Measurements from ENCODE around the gene DGKH. TPM values are rescaled to one million over a fixed set of nuclear protein-coding genes. Genes with fewer than 3 reads are reported as not detected.

The DGKH gene
- total RNA-seq, 1 donor from 2014 or later, result 18.7 TPM

GRCh38 chr13:42038661-42039456 lies 9.6 kb upstream of the DGKH start:
- intact Hi-C loops (cut with DNase I), result no loop called here
- ATAC-seq, result no peak
- TF ChIP-seq, protein P1, sequence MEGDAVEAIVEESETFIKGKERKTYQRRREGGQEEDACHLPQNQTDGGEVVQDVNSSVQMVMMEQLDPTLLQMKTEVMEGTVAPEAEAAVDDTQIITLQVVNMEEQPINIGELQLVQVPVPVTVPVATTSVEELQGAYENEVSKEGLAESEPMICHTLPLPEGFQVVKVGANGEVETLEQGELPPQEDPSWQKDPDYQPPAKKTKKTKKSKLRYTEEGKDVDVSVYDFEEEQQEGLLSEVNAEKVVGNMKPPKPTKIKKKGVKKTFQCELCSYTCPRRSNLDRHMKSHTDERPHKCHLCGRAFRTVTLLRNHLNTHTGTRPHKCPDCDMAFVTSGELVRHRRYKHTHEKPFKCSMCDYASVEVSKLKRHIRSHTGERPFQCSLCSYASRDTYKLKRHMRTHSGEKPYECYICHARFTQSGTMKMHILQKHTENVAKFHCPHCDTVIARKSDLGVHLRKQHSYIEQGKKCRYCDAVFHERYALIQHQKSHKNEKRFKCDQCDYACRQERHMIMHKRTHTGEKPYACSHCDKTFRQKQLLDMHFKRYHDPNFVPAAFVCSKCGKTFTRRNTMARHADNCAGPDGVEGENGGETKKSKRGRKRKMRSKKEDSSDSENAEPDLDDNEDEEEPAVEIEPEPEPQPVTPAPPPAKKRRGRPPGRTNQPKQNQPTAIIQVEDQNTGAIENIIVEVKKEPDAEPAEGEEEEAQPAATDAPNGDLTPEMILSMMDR (IDR thresholded peaks at IDR 0.05), result no peak
- Histone ChIP-seq H3K4me1 (peaks cover 20% of the 10 kb centered on the region), H3K36me3 (no peaks in the 10 kb centered on the region), H3K4me3 (peak overlapping the region; percentile 84), H3K27me3 (ENCODE audit: low read depth) (no peaks in the 10 kb centered on the region), H3K27ac (no peak overlapping the region), H3K9me3 (no peaks in the 10 kb centered on the region)
- DNase-seq, result peak; percentile 34

DNA sequence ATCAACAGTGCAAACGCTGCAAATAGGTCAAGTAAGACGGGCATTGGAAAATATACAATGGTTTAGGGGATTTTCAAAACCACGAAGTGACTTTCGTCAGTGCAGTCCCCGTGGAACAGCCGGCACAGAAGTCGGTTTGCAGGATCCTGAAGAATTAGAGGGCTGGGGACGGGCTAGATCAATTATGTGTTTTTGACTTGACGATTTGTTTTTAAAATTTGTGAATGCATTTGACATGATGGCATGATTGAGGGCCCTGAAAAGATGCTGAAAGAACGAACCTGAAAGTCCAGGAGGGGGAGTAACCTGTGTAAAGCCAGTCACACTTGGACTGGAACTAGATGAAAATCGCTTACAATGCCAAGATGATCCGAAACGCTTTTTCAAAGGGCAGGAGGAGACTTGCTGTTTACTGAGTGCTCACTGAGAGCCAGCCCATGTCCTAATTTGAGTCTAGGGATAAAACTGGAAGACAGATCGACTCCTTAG lies 8.9 kb upstream of the DGKH start:
- TF ChIP-seq, protein P1 (IDR thresholded peaks at IDR 0.05), result no peak
- peaks cover 20% of the 10 kb centered on the region for H3K4me1 ChIP-seq
- ATAC-seq, result peak; percentile 1 to 25
- no peaks in the 10 kb centered on the region for H3K9me3 ChIP-seq
- no peaks in the 10 kb centered on the region for H3K27me3 ChIP-seq (ENCODE audit: low read depth)
- intact Hi-C loops (cut with DNase I), result no loop called here
- H3K27ac ChIP-seq, result peak overlapping the region; percentile 95
- no peak for DNase-seq
- peak overlapping the region; percentile 84 for H3K4me3 ChIP-seq
- no peaks in the 10 kb centered on the region for H3K36me3 ChIP-seq

- no peaks in the 10 kb centered on the region for H3K27me3 ChIP-seq (ENCODE audit: low read depth)
- TF ChIP-seq, protein P1 (IDR thresholded peaks at IDR 0.05), result no peak
- ATAC-seq (peak; percentile 93 to 96), DNase-seq (peak; percentile 93)
- H3K4me3 ChIP-seq, result peak overlapping the region; percentile 84
- intact Hi-C loops (cut with DNase I), result no loop called here
- no peaks in the 10 kb centered on the region for H3K36me3 ChIP-seq
- peak overlapping the region; percentile 95 for H3K27ac ChIP-seq
- H3K4me1 ChIP-seq, result peaks cover 20% of the 10 kb centered on the region
- H3K9me3 ChIP-seq, result no peaks in the 10 kb centered on the region
Measured at GRCh38 chr13:42039946-42040729, 8.3 kb upstream of the DGKH start.

DNA sequence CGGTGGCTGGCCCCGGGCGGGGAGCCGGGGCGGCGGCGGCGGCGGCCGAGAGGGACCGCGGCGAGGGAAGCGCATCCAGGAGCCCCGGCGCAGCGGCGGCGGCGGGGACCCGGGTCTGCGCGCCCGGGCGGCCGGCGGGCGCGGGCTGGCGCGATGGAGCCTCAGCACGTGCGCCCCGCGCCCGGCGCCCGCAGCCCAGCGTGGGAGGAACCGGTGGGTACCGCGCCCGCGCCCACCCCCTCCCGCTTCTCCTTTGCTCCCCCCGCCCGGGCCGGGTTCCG lies 7.8 kb upstream of the DGKH start:
- TF ChIP-seq, protein P1 (IDR thresholded peaks at IDR 0.05), result no peak
- H3K36me3 ChIP-seq, result no peaks in the 10 kb centered on the region
- DNase-seq (no peak), ATAC-seq (no peak)
- no peaks in the 10 kb centered on the region for H3K9me3 ChIP-seq
- H3K4me1 ChIP-seq, result peaks cover 20% of the 10 kb centered on the region
- intact Hi-C loops (cut with DNase I), result no loop called here
- peak overlapping the region; percentile 84 for H3K4me3 ChIP-seq
- no peaks in the 10 kb centered on the region for H3K27me3 ChIP-seq (ENCODE audit: low read depth)
- peak overlapping the region; percentile 95 for H3K27ac ChIP-seq

DNA sequence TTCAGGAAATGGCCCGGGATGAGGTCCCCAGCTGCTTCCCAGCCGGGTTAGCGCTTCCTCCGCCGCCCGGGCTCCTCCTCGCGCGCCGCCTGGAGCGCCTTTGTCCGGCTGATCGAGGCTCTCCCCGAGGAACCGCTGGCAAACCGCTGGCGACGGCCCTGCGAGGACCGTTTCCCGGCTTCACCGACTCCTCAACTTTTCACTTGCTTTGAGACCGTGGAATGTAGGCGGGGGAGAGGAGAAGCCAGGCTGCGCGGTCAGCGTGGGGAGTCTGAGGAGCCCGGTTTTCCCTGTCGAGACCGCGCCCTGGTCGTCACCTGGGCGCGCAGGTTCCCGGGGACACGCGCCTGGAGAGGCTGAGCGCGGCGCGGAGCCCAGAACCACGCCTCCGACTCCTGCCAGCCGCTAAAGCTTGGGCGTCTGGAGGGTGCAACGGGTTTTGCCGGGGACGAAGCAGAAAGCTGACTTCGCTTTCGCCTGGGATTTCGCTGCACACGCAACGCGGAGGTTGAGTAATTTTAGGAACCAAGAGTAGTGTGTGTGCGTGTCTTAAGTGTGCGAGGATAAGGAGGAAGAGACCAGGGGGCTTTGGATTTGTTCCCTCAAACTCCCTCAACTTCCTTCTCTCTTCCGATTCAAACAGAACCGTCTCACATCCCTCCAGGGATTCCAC lies 7.3 kb upstream of the DGKH start:
- TF ChIP-seq, protein P1 (IDR thresholded peaks at IDR 0.05), result no peak
- ATAC-seq (peak; percentile 59 to 74), DNase-seq (peak; percentile 69)
- Histone ChIP-seq H3K36me3 (no peaks in the 10 kb centered on the region), H3K4me3 (peak overlapping the region; percentile 84), H3K4me1 (peaks cover 20% of the 10 kb centered on the region), H3K27me3 (ENCODE audit: low read depth) (no peaks in the 10 kb centered on the region), H3K9me3 (no peaks in the 10 kb centered on the region), H3K27ac (peak overlapping the region; percentile 95)
- intact Hi-C loops (cut with DNase I), result no loop called here
